ENCODE results near the gene LPCAT2. TPM values are rescaled to one million over a fixed set of nuclear protein-coding genes. Genes with fewer than 3 reads are reported as not detected.

The LPCAT2 gene
- total and polyA plus RNA-seq, 2 of the 8 experiments (the other 6 are each of a cell fraction or from before 2014, with no cell fraction given), result 2.2 to 10.6 TPM

- TF ChIP-seq JUN (IDR thresholded peaks at IDR 0.05; ENCODE audit: low read depth, low read length), result no peak
- TF ChIP-seq HDAC6 (IDR thresholded peaks at IDR 0.05; ENCODE audit: low read depth, low read length), result no peak
- TF ChIP-seq TAF7 (optimal IDR thresholded peaks at IDR 0.05; ENCODE audit: borderline replicate concordance, low read depth, low read length), result no peak
- TF ChIP-seq TEAD4 (IDR thresholded peaks at IDR 0.05; ENCODE audit: low read depth, low read length), result no peak
- no peak for TF ChIP-seq SRF (IDR thresholded peaks at IDR 0.05; ENCODE audit: low read depth, low read length)
- no peak for TF ChIP-seq POU5F1 (IDR thresholded peaks at IDR 0.05; ENCODE audit: low read depth, low read length)
- no peak for TF ChIP-seq KDM1A (IDR thresholded peaks at IDR 0.05; ENCODE audit: borderline replicate concordance, low read length)
- TF ChIP-seq EZH2 (IDR thresholded peaks at IDR 0.05; ENCODE audit: low read depth, low read length, severe bottlenecking), result no peak
- no peak for TF ChIP-seq YY1 (IDR thresholded peaks at IDR 0.05; ENCODE audit: low read depth, low read length)
Observed at GRCh38 chr16:55542459-55543082, 33.7 kb downstream of the LPCAT2 start (continued).
